HTERT RPE-1 (cell line): Measurements from ENCODE around the gene NAT9.

Source experiments
- in situ Hi-C: fragments of 300-500 bp; cut with MboI; formaldehyde crosslinking; loops from 4 replicates; pipeline ENCODE4 v1.14.3; 2020; ENCODE audit warnings: low sequenced_read_pairs

Gene NAT9

GRCh38 chr17:74746922-74747321, 29.2 kb downstream of the NAT9 start:
- in situ Hi-C loops: no loop called here

GRCh38 chr17:74746376-74746775, 29.8 kb downstream of the NAT9 start:
- in situ Hi-C loops: no loop called here

GRCh38 chr17:74745548-74746177, 30.5 kb downstream of the NAT9 start:
- in situ Hi-C loops: no loop called here

GRCh38 chr17:74744714-74745547, 31.2 kb downstream of the NAT9 start:
- in situ Hi-C loops: no loop called here

- in situ Hi-C loops: no loop called here
These were observed 31.8 kb downstream of the NAT9 start for GRCh38 chr17:74744349-74744713.

GRCh38 chr17:74743755-74744154, 32.4 kb downstream of the NAT9 start:
- in situ Hi-C loops: no loop called here

GRCh38 chr17:74742978-74743545, 33.1 kb downstream of the NAT9 start:
- in situ Hi-C loops: no loop called here

GRCh38 chr17:74742153-74742515, 34.0 kb downstream of the NAT9 start:
- in situ Hi-C loops: no loop called here

GRCh38 chr17:74740641-74741387, 35.3 kb downstream of the NAT9 start:
- in situ Hi-C loops: no loop called here

- in situ Hi-C loops: no loop called here
These were observed 36.0 kb downstream of the NAT9 start for GRCh38 chr17:74740173-74740572.

- in situ Hi-C loops: no loop called here
These were observed 36.8 kb downstream of the NAT9 start for GRCh38 chr17:74739227-74739831.

- in situ Hi-C loops: no loop called here
These were observed 37.8 kb downstream of the NAT9 start for GRCh38 chr17:74738051-74738996.

GRCh38 chr17:74737299-74738050, 38.7 kb downstream of the NAT9 start:
- in situ Hi-C loops: no loop called here

GRCh38 chr17:74736513-74737298, 39.4 kb downstream of the NAT9 start, which contains the start of gene RAB37:
RAB37 (plus strand) TSS chr17:74737256; CDS start chr17:74737273, 17 bp downstream.
- in situ Hi-C loops: no loop called here

- in situ Hi-C loops: no loop called here
These were observed 41.9 kb downstream of the NAT9 start for GRCh38 chr17:74734256-74734655.

- in situ Hi-C loops: no loop called here
These were observed 42.6 kb downstream of the NAT9 start for GRCh38 chr17:74733365-74734122.

- in situ Hi-C loops: no loop called here
These were observed 43.9 kb downstream of the NAT9 start for GRCh38 chr17:74732042-74732867.
